HG02798 (cell line): ENCODE measurements around the gene GNGT2.
"Not testable (repeated sequence)": the region's sequence is repeated elsewhere in the genome, so short reads cannot be mapped to it uniquely, and the experiment has no call there.

Experiments used
- ATAC-seq: cut with Tn5 transposase; IDR thresholded peaks from one replicate; pipeline ENCODE4 v1.9.1; 2021; ENCODE audit warnings: mild to moderate bottlenecking; ENCODE audit not compliant: unreplicated experiment, poor library complexity

GNGT2 gene

GRCh38 chr17:49213399-49213798 is 3.0 kb upstream of the GNGT2 start:
- ATAC-seq, result peak; percentile 22

GRCh38 chr17:49209061-49209571 is 1.3 kb downstream of the GNGT2 start:
- no peak for ATAC-seq

- no peak for ATAC-seq
These were observed 5.9 kb downstream of the GNGT2 start for GRCh38 chr17:49204516-49204915.

- ATAC-seq, result no peak
These were observed 6.6 kb downstream of the GNGT2 start for GRCh38 chr17:49203796-49204195.

GRCh38 chr17:49201481-49201927 is 8.9 kb downstream of the GNGT2 start:
- ATAC-seq, result no peak

GRCh38 chr17:49200423-49201083 is 9.8 kb downstream of the GNGT2 start:
- no peak for ATAC-seq

GRCh38 chr17:49198211-49198610 is 12.2 kb downstream of the GNGT2 start:
- no peak for ATAC-seq

- no peak for ATAC-seq
These were observed 12.9 kb downstream of the GNGT2 start for GRCh38 chr17:49197346-49197998.

- ATAC-seq, result no peak
These were observed 13.9 kb downstream of the GNGT2 start for GRCh38 chr17:49196520-49196919.

- ATAC-seq, result no peak
These were observed 14.6 kb downstream of the GNGT2 start for GRCh38 chr17:49195751-49196150.

- no peak for ATAC-seq
These were observed 16.1 kb downstream of the GNGT2 start for GRCh38 chr17:49194297-49194607.

- no peak for ATAC-seq
These were observed 16.7 kb downstream of the GNGT2 start for GRCh38 chr17:49193513-49194296.

GRCh38 chr17:49191917-49192741 is 18.2 kb downstream of the GNGT2 start:
- peak; percentile 64 for ATAC-seq

GRCh38 chr17:49191409-49191916 is 18.9 kb downstream of the GNGT2 start:
- ATAC-seq, result peak; percentile 0

GRCh38 chr17:49190932-49191331 is 19.4 kb downstream of the GNGT2 start:
- ATAC-seq, result no peak

- no peak for ATAC-seq
These were observed 23.1 kb downstream of the GNGT2 start for GRCh38 chr17:49187301-49187700.

GRCh38 chr17:49185381-49185780 is 25.0 kb downstream of the GNGT2 start:
- not testable (repeated sequence) for ATAC-seq

GRCh38 chr17:49184522-49184921 is 25.9 kb downstream of the GNGT2 start:
- not testable (repeated sequence) for ATAC-seq

GRCh38 chr17:49183801-49184200 is 26.6 kb downstream of the GNGT2 start:
- ATAC-seq, result no peak

GRCh38 chr17:49183341-49183740 is 27.0 kb downstream of the GNGT2 start:
- no peak for ATAC-seq
